ENCODE data around the gene ZNF277. TPM values are rescaled to one million over a fixed set of nuclear protein-coding genes. Genes with fewer than 3 reads are reported as not detected.

The ZNF277 gene
- total RNA-seq, 2 experiments from 2014 or later, result 15.8 to 16.4 TPM

DNA sequence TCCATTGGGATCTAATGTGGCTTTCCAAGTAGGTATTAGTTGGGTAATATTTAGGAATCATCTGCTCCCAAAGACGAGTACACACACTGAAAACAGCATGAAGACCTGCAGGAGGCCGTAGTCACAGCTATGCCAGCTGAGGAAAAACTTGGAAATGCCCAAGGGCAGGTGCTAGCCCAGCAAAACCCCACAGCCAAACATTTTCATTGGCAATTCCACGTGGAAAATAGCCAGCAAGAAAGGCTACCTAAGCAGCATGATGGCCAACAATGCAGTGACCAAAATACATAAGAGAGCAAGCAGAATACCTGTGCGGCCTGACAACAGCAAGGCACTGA is 33.0 kb upstream of the ZNF277 start:
- ATAC-seq, result no peak
- Mint-ChIP-seq H3K27ac (no peak overlapping the region), H3K27me3 (peaks cover 57% of the 10 kb centered on the region), H3K9me3 (ENCODE audit: low read depth) (no peaks in the 10 kb centered on the region), H3K4me3 (no peak overlapping the region), H3K36me3 (no peaks in the 10 kb centered on the region), H3K4me1 (no peaks in the 10 kb centered on the region)
- CTCF ChIA-PET, result no interaction called here
- DNase-seq, result no peak

DNA sequence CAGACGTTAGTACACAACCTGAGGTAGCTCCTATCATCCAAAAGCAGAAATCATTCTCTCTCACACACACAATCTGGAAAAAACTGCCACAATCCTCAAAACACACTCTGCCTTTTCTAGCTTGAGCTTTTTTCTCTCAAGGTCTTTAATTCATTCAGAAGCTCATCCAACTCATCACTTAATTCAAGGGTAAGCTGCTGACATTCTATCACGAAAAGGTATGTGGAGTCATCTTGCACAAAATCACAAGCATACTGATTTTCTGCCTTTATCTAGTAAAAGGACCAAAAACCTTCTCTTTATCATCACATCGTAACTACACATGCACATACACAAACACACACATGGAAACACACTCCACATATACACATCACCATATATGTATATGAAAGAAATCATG is 32.3 kb upstream of the ZNF277 start:
- peaks cover 55% of the 10 kb centered on the region for H3K27me3 Mint-ChIP-seq
- no peaks in the 10 kb centered on the region for H3K36me3 Mint-ChIP-seq
- ATAC-seq (no peak), DNase-seq (no peak)
- no peak overlapping the region for H3K4me3 Mint-ChIP-seq
- H3K9me3 Mint-ChIP-seq (ENCODE audit: low read depth), result no peaks in the 10 kb centered on the region
- no peak overlapping the region for H3K27ac Mint-ChIP-seq
- CTCF ChIA-PET, result no interaction called here
- no peaks in the 10 kb centered on the region for H3K4me1 Mint-ChIP-seq

- Mint-ChIP-seq H3K4me3 (no peak overlapping the region), H3K27ac (no peak overlapping the region), H3K9me3 (ENCODE audit: low read depth) (no peaks in the 10 kb centered on the region), H3K36me3 (no peaks in the 10 kb centered on the region), H3K27me3 (peaks cover 61% of the 10 kb centered on the region), H3K4me1 (no peaks in the 10 kb centered on the region)
- DNase-seq, result no peak
- ATAC-seq, result no peak
- CTCF ChIA-PET, result no interaction called here
Observed at GRCh38 chr7:112176241-112176640, 30.3 kb upstream of the ZNF277 start.

GRCh38 chr7:112176693-112177415 is 29.6 kb upstream of the ZNF277 start:
- H3K9me3 Mint-ChIP-seq (ENCODE audit: low read depth), result no peaks in the 10 kb centered on the region
- no peak for DNase-seq
- ATAC-seq, result no peak
- CTCF ChIA-PET, result no interaction called here
- peaks cover 57% of the 10 kb centered on the region for H3K27me3 Mint-ChIP-seq
- no peaks in the 10 kb centered on the region for H3K36me3 Mint-ChIP-seq
- H3K27ac Mint-ChIP-seq, result no peak overlapping the region
- H3K4me1 Mint-ChIP-seq, result no peaks in the 10 kb centered on the region
- no peak overlapping the region for H3K4me3 Mint-ChIP-seq

DNA sequence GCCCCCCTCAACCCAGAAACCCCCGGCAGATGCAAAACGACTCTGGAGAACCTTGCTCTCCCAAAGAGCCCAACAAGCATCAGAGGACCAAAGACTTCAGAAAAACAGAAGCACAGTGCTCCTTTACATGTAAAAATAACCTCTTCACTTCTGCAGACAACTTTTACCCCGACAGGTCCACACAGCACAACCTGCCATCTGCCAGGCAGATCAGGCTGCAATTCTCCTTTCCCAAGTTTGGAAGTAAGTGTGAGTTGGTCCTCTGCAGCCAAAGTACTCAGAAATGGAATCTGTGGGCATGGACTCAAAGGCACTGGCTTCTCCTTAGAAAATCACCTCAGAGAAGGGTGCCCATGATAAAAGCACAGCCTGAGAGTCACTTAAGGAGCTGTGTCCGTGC is 26.3 kb upstream of the ZNF277 start:
- no peak overlapping the region for H3K4me3 Mint-ChIP-seq
- H3K9me3 Mint-ChIP-seq (ENCODE audit: low read depth), result no peaks in the 10 kb centered on the region

DNA sequence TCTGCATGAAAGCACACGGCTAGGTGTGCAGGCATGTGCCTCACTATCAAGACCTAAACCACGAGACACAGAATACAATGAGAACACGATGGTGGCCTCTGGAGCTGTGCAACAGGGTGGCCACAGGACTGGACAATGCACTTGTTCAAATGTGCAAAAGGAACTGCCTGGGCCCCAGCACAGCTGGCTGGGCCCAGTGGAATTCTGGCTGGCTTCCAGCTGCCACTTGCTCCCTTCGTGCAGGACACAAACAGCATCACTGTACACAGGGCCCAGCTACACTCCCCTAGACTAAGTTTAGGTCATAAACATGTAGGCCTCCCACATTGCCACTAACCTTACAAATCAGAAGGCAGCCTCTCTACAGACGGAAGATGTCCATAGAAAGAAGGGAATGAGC is 23.7 kb upstream of the ZNF277 start:
- DNase-seq (no peak), ATAC-seq (no peak)
- no peaks in the 10 kb centered on the region for H3K36me3 Mint-ChIP-seq
- no peak overlapping the region for H3K4me3 Mint-ChIP-seq
- CTCF ChIA-PET, result no interaction called here
- H3K9me3 Mint-ChIP-seq (ENCODE audit: low read depth), result no peaks in the 10 kb centered on the region
- peaks cover 33% of the 10 kb centered on the region for H3K27me3 Mint-ChIP-seq
- no peak overlapping the region for H3K27ac Mint-ChIP-seq
- H3K4me1 Mint-ChIP-seq, result no peaks in the 10 kb centered on the region

More for the DNA sequence above, 26.3 kb upstream of the ZNF277 start:
- Mint-ChIP-seq H3K36me3 (no peaks in the 10 kb centered on the region), H3K27me3 (peaks cover 43% of the 10 kb centered on the region), H3K4me1 (no peaks in the 10 kb centered on the region), H3K27ac (no peak overlapping the region)
- CTCF ChIA-PET, result no interaction called here
- ATAC-seq (no peak), DNase-seq (no peak)

- H3K9me3 Mint-ChIP-seq (ENCODE audit: low read depth), result no peaks in the 10 kb centered on the region
- H3K27me3 Mint-ChIP-seq, result peaks cover 31% of the 10 kb centered on the region
- DNase-seq (no peak), ATAC-seq (no peak)
- no peaks in the 10 kb centered on the region for H3K4me1 Mint-ChIP-seq
- no peaks in the 10 kb centered on the region for H3K36me3 Mint-ChIP-seq
- CTCF ChIA-PET, result no interaction called here
- H3K4me3 Mint-ChIP-seq, result no peak overlapping the region
- no peak overlapping the region for H3K27ac Mint-ChIP-seq
Observed at GRCh38 chr7:112183266-112183665, 23.2 kb upstream of the ZNF277 start.

- Mint-ChIP-seq H3K36me3 (no peaks in the 10 kb centered on the region), H3K4me3 (no peak overlapping the region), H3K9me3 (ENCODE audit: low read depth) (no peaks in the 10 kb centered on the region), H3K27ac (no peak overlapping the region), H3K27me3 (peaks cover 31% of the 10 kb centered on the region), H3K4me1 (no peaks in the 10 kb centered on the region)
- CTCF ChIA-PET, result no interaction called here
- DNase-seq, result no peak
- no peak for ATAC-seq
Observed at GRCh38 chr7:112184455-112184854, 22.0 kb upstream of the ZNF277 start.

DNA sequence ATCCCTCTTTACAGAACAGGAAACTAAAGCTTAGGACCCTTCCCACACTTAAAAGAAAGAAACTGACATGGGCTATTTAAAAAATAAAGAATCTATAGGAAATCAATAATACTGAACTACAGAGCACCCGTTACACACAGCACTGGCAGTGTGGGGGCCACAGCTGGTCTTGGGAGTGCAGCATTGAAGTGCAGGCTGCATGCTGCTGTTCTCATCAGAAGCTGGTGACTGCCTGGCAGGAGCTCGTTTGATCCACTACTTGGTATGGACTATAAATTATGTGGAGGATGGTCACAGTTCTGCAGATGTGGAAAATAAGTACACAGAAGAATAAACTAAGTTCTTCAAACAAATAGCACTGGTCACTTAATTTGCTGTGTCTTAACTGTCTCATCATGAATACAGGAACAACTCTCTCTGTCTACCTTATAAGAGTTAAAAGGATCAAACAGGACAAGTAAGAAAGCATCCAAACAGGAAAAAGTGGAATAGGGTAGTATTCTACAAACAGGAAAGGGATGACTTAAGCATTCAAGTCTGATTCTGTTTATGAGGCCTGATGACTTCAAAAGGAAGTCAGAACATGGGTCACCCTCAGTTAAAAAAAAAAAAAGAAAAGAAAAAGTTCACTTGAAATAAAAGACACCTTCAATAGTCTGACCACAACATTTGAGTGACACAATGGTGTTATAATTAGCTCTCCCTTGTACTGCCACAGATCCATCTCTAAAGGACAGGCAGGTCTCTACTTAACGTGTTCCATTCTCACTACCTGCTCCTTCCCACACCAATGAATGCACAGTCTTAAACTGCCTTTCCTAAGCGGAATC is 21.3 kb upstream of the ZNF277 start:
- CTCF ChIA-PET, result no interaction called here
- peaks cover 31% of the 10 kb centered on the region for H3K27me3 Mint-ChIP-seq

DNA sequence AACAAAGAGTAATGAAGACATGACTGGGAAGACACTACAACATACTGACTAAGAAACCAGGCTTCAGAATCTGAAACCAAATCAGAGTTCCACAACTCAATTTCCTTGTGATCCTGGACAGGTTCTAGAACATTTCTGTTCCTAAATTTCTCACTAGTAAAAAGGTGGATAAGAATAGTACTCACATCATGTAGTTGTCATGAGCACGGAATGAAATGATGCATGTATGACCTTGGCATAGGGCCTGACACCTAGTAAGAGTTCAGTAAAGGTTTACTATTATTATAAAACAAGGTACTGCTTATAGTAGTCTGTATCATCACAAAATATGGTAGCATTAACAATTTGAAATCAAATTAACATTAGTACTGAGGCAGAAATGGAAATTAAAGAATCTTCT is 20.2 kb upstream of the ZNF277 start:
- Mint-ChIP-seq H3K9me3 (ENCODE audit: low read depth) (no peaks in the 10 kb centered on the region), H3K36me3 (no peaks in the 10 kb centered on the region), H3K27ac (no peak overlapping the region), H3K27me3 (peaks cover 28% of the 10 kb centered on the region), H3K4me3 (no peak overlapping the region), H3K4me1 (no peaks in the 10 kb centered on the region)
- CTCF ChIA-PET, result no interaction called here
- no peak for DNase-seq
- no peak for ATAC-seq

More for the DNA sequence above, 21.3 kb upstream of the ZNF277 start:
- no peak overlapping the region for H3K27ac Mint-ChIP-seq
- no peaks in the 10 kb centered on the region for H3K36me3 Mint-ChIP-seq
- H3K4me3 Mint-ChIP-seq, result no peak overlapping the region
- no peak for DNase-seq
- H3K4me1 Mint-ChIP-seq, result no peaks in the 10 kb centered on the region
- H3K9me3 Mint-ChIP-seq (ENCODE audit: low read depth), result no peaks in the 10 kb centered on the region
- ATAC-seq, result no peak

GRCh38 chr7:112188257-112188656 is 18.2 kb upstream of the ZNF277 start:
- CTCF ChIA-PET, result no interaction called here
- Mint-ChIP-seq H3K27me3 (peaks cover 31% of the 10 kb centered on the region), H3K36me3 (no peaks in the 10 kb centered on the region), H3K27ac (no peak overlapping the region), H3K9me3 (ENCODE audit: low read depth) (no peaks in the 10 kb centered on the region), H3K4me1 (no peaks in the 10 kb centered on the region), H3K4me3 (no peak overlapping the region)
- no peak for DNase-seq
- ATAC-seq, result no peak

GRCh38 chr7:112189691-112190090 is 16.8 kb upstream of the ZNF277 start:
- H3K27ac Mint-ChIP-seq, result no peak overlapping the region
- H3K9me3 Mint-ChIP-seq (ENCODE audit: low read depth), result no peaks in the 10 kb centered on the region
- ATAC-seq (no peak), DNase-seq (no peak)
- CTCF ChIA-PET, result no interaction called here
- H3K27me3 Mint-ChIP-seq, result peaks cover 40% of the 10 kb centered on the region
- H3K4me3 Mint-ChIP-seq, result no peak overlapping the region
- H3K4me1 Mint-ChIP-seq, result no peaks in the 10 kb centered on the region
- H3K36me3 Mint-ChIP-seq, result no peaks in the 10 kb centered on the region

GRCh38 chr7:112190120-112190519 is 16.4 kb upstream of the ZNF277 start:
- no peak for DNase-seq
- no peaks in the 10 kb centered on the region for H3K9me3 Mint-ChIP-seq (ENCODE audit: low read depth)
- H3K27me3 Mint-ChIP-seq, result peaks cover 39% of the 10 kb centered on the region
- no peak overlapping the region for H3K4me3 Mint-ChIP-seq
- H3K36me3 Mint-ChIP-seq, result no peaks in the 10 kb centered on the region
- no peaks in the 10 kb centered on the region for H3K4me1 Mint-ChIP-seq
- ATAC-seq, result no peak
- H3K27ac Mint-ChIP-seq, result no peak overlapping the region
- CTCF ChIA-PET, result no interaction called here
